Sigmoid colon (tissue), 7 donors: ENCODE measurements around the gene PPP6C. TPM values are rescaled to one million over a fixed set of nuclear protein-coding genes. Genes with fewer than 3 reads are reported as not detected.

Experiments used
- DNase-seq: peaks from one replicate; pipeline ENCODE4 v3.0.0-alpha.2; 2019
- H3K27ac ChIP-seq, 4 donors: fragments of 200-600 bp; sonication (generic); one replicate each; pipeline ENCODE4 v1.5.1; 2016 to 2019; ENCODE audit warnings: mild to moderate bottlenecking in 1 of 4
- H3K27me3 ChIP-seq, 3 donors: fragments of 200-600 bp; sonication (generic); one replicate each; pipeline ENCODE4 v1.5.1; 2019; ENCODE audit warnings: mild to moderate bottlenecking in 1 of 3
- H3K36me3 ChIP-seq, 4 donors: fragments of 200-600 bp; sonication (generic); one replicate each; pipeline ENCODE4 v1.5.1; 2016 to 2019
- H3K4me1 ChIP-seq, 4 donors: fragments of 200-600 bp; sonication (generic); one replicate each; pipeline ENCODE4 v1.5.1; 2017 to 2019
- H3K4me3 ChIP-seq, 4 donors: fragments of 200-600 bp; sonication (generic); one replicate each; pipeline ENCODE4 v1.5.1; 2017 to 2019; ENCODE audit warnings: mild to moderate bottlenecking in 2 of 4, moderate library complexity in 1 of 4
- H3K9me3 ChIP-seq, 4 donors: fragments of 200-600 bp in 3 of 4; sonication (generic) in 3 of 4; one replicate each; pipeline versions ENCODE4 v1.5.1 to v1.6.1; 2013 to 2019
- EP300 ChIP-seq, 4 donors: sonication (generic); formaldehyde crosslinking; IDR thresholded peaks; one replicate each; pipeline ENCODE4 v1.6.1; 2017; ENCODE audit warnings: antibody characterized with exemption in 4 of 4
- POLR2A ChIP-seq, 2 donors: fragments of 450-650 bp; IDR thresholded peaks; one replicate each; pipeline ENCODE4 v1.6.1; 2016; ENCODE audit warnings: antibody characterized with exemption in 2 of 2, mild to moderate bottlenecking in 2 of 2, moderate library complexity in 2 of 2
- POLR2AphosphoS5 ChIP-seq, 4 donors: sonication (generic); formaldehyde crosslinking; IDR thresholded peaks; one replicate each; pipeline ENCODE4 v1.6.1; 2017; ENCODE audit warnings: antibody characterized with exemption in 4 of 4
- WGBS, 2 donors: extraction: QIAGEN DNeasy Blood & Tissue Kit; methylation state at CpG; one replicate each; pipeline ENCODE4 v1.1.7; 2013; 5-methylcytosine and 5-hydroxymethylcytosine counted together
- intact Hi-C: fragments of 100-400 bp; cut with DNase I; formaldehyde crosslinking; loops from one replicate; pipeline ENCODE4 v1.15.1; 2023
- polyA plus RNA-seq, 3 donors: library from polyadenylated mRNA; stranded (reverse); fragments of 200-250 nt; gene quantifications; one replicate each; pipeline ENCODE4 v1.2.3, GENCODE V29; 2013
- total RNA-seq, 4 donors: library from RNA; depleted of rRNA; stranded (reverse); fragments of >200 nt; gene quantifications; one replicate each; pipeline ENCODE4 v1.1.0, GENCODE V29; 2016
- TF ChIP-seq, protein P1 (sequence below), 4 experiments: fragments of 450-650 bp in 3 of 4; fragments of 200-600 bp in 1 of 4; IDR thresholded peaks; one replicate each; pipeline ENCODE4 v1.5.1; 2016 to 2019; ENCODE audit warnings: antibody characterized with exemption in 4 of 4, mild to moderate bottlenecking in 3 of 4, moderate library complexity in 2 of 4
- donor health status: healthy with polysubstance abuse.
- donor health status: Bipolar disorder and iron deficiency.
- donor health status: healthy.

Gene PPP6C
- total and polyA plus RNA-seq, 7 donors, result 24.8 to 41.6 (median 31.6) TPM

DNA sequence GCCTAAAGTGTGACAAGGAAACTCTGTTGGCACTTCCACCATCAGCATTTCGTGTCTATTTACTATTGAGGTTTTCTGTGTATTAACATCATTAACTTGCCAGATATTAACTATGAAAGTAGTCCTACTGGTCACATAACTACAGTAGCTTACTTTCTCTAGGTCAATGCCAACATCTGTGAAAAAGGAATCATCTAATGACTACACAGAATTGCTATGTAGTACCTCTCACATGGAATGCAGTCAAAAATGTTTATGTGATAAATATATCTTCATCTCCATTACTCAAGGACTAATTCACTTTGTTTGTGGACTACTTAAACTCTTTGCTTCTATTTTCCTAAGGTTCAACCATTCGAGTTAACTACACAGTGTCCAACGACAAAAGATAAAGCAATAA lies 48.4 kb downstream of the PPP6C start:
- 79 to 85% methylated on average over 3 of the region's 3 CpGs for WGBS, 2 donors
- no peak for TF ChIP-seq POLR2A (IDR thresholded peaks at IDR 0.05)
- TF ChIP-seq POLR2AphosphoS5 (IDR thresholded peaks at IDR 0.05), result no peak
- TF ChIP-seq, protein P1, sequence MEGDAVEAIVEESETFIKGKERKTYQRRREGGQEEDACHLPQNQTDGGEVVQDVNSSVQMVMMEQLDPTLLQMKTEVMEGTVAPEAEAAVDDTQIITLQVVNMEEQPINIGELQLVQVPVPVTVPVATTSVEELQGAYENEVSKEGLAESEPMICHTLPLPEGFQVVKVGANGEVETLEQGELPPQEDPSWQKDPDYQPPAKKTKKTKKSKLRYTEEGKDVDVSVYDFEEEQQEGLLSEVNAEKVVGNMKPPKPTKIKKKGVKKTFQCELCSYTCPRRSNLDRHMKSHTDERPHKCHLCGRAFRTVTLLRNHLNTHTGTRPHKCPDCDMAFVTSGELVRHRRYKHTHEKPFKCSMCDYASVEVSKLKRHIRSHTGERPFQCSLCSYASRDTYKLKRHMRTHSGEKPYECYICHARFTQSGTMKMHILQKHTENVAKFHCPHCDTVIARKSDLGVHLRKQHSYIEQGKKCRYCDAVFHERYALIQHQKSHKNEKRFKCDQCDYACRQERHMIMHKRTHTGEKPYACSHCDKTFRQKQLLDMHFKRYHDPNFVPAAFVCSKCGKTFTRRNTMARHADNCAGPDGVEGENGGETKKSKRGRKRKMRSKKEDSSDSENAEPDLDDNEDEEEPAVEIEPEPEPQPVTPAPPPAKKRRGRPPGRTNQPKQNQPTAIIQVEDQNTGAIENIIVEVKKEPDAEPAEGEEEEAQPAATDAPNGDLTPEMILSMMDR (IDR thresholded peaks at IDR 0.05), result no peak
- TF ChIP-seq EP300 (IDR thresholded peaks at IDR 0.05), result no peak

DNA sequence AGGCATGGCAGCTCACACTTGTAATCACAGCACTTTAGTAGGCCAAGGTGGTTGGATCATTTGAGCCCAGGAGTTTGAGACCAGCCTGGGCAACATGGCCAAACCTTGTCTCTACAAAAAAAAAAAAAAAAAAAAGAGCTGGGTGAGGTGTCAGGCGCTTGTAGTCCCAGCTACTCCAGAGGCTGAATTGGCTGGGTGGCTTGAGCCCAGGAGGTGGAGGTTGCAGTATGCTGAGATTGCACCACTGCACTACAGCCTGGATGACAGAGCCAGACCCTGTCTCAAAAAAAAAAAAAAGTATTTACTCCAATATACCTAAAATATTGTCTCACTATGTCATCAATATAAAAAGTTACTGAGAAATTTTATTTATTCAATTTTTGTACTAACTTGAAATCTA lies 49.0 kb downstream of the PPP6C start:
- Histone ChIP-seq H3K4me1 (peaks cover 0 to 26% (median 15%) of the 10 kb centered on the region in 4 donors), H3K27me3 (no peaks in the 10 kb centered on the region), H3K36me3 (no peaks in the 10 kb centered on the region), H3K27ac (no peak overlapping the region), H3K4me3 (no peak overlapping the region), H3K9me3 (no peaks in the 10 kb centered on the region)
- no peak for DNase-seq
- intact Hi-C loops, result loop anchor here (5.0 kb wide), 2 partner anchors 273 to 368 kb away; partner anchors contain the start of gene NR6A1
- no peak for TF ChIP-seq POLR2A (IDR thresholded peaks at IDR 0.05)
- TF ChIP-seq, protein P1 (IDR thresholded peaks at IDR 0.05), result no peak
- no peak for TF ChIP-seq POLR2AphosphoS5 (IDR thresholded peaks at IDR 0.05)
- no peak for TF ChIP-seq EP300 (IDR thresholded peaks at IDR 0.05)
- WGBS, 2 donors, result 81 to 100% methylated on average over 1 of the region's 1 CpG

More for the DNA sequence above, 48.4 kb downstream of the PPP6C start:
- H3K36me3 ChIP-seq, result no peaks in the 10 kb centered on the region
- H3K27me3 ChIP-seq, result no peaks in the 10 kb centered on the region
- H3K27ac ChIP-seq, result no peak overlapping the region
- H3K4me1 ChIP-seq, result peaks cover 0 to 32% (median 19%) of the 10 kb centered on the region in 4 donors
- H3K4me3 ChIP-seq, result no peak overlapping the region
- DNase-seq, result no peak
- H3K9me3 ChIP-seq, result no peaks in the 10 kb centered on the region
- intact Hi-C loops, result loop anchor here (5.0 kb wide), 2 partner anchors 274 to 369 kb away; partner anchors contain the start of gene NR6A1

DNA sequence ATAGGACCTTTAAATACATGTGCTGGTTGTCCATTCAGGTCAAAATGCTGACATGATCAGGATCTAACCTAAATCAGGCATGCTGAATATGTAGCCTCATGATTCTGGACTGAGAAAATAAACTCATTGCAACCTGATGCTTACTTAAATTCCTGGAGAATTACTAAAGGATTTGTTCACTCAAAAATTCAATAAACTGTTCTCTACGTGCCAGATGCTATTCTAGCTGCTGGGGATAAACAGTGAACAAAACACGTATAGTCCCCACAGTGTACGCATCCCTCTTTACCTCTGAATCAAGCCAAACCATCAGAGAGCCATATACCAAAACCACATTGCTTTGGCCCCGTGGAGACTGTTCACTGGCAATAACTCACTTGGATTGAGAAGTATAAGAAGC lies 52.4 kb downstream of the PPP6C start:
- TF ChIP-seq, protein P1 (IDR thresholded peaks at IDR 0.05), result no peak
- no peak for TF ChIP-seq EP300 (IDR thresholded peaks at IDR 0.05)
- no peak for TF ChIP-seq POLR2A (IDR thresholded peaks at IDR 0.05)
- TF ChIP-seq POLR2AphosphoS5 (IDR thresholded peaks at IDR 0.05), result no peak
- H3K4me3 ChIP-seq, result no peak overlapping the region
- DNase-seq, result no peak
- no peaks in the 10 kb centered on the region for H3K36me3 ChIP-seq
- no peaks in the 10 kb centered on the region for H3K9me3 ChIP-seq
- 88 to 89% methylated on average over 4 of the region's 4 CpGs for WGBS, 2 donors
- no peaks in the 10 kb centered on the region for H3K27me3 ChIP-seq
- intact Hi-C loops, result no loop called here
- peaks cover 0 to 10% (median 4%) of the 10 kb centered on the region in 4 donors for H3K4me1 ChIP-seq
- H3K27ac ChIP-seq, result no peak overlapping the region

DNA sequence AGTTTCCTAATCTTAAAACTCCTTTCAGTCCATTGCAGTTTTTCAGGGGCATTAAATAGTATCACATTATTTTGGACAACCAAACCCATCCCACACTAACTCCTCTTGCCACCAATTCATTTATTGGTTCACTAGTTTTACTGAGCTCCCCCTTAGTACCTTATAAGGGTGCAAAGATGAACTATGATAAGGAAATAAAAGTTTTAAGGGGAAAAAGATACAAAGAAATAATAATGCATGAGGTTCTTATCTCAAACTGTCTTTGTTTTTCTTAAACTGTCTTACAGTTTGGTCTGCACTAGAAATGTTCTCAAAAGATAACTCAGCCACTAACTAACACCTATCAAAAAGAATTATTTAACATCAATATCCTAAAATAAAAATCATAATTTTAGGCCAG lies 54.6 kb downstream of the PPP6C start:
- no peaks in the 10 kb centered on the region for H3K36me3 ChIP-seq
- no peaks in the 10 kb centered on the region for H3K4me1 ChIP-seq
- intact Hi-C loops, result no loop called here
- no peak overlapping the region for H3K4me3 ChIP-seq
- no peak overlapping the region for H3K27ac ChIP-seq
- no peak for TF ChIP-seq POLR2A (IDR thresholded peaks at IDR 0.05)
- no peak for TF ChIP-seq EP300 (IDR thresholded peaks at IDR 0.05)
- TF ChIP-seq, protein P1 (IDR thresholded peaks at IDR 0.05), result no peak
- no peak for TF ChIP-seq POLR2AphosphoS5 (IDR thresholded peaks at IDR 0.05)
- no peak for DNase-seq
- no peaks in the 10 kb centered on the region for H3K27me3 ChIP-seq
- H3K9me3 ChIP-seq, result no peaks in the 10 kb centered on the region
